ENCODE results near the gene ATXN7.

DNA sequence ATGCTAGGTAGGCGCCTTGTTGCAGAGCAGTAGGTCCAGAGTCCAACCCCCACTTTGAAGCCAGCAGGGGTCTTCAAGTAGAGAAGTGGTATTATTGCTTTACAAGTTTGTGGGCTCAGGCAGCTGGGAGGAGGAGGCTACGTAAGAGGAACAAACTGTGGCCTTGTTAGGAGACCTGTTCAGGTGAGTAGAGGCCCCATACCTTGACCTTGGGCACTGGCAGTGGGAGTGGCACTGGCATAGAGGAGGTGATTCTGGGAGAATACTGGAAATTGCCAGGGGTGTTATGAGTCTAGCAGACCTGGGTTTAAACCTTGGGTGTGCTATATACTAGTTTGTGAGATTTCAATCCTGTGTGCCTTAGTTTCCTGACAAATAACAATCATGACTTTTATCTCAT, 83.1 kb downstream of the ATXN7 start:
- no peak for TF ChIP-seq POLR2A (IDR thresholded peaks at IDR 0.05; ENCODE audit: low read depth, low read length)
- TF ChIP-seq, protein P1, sequence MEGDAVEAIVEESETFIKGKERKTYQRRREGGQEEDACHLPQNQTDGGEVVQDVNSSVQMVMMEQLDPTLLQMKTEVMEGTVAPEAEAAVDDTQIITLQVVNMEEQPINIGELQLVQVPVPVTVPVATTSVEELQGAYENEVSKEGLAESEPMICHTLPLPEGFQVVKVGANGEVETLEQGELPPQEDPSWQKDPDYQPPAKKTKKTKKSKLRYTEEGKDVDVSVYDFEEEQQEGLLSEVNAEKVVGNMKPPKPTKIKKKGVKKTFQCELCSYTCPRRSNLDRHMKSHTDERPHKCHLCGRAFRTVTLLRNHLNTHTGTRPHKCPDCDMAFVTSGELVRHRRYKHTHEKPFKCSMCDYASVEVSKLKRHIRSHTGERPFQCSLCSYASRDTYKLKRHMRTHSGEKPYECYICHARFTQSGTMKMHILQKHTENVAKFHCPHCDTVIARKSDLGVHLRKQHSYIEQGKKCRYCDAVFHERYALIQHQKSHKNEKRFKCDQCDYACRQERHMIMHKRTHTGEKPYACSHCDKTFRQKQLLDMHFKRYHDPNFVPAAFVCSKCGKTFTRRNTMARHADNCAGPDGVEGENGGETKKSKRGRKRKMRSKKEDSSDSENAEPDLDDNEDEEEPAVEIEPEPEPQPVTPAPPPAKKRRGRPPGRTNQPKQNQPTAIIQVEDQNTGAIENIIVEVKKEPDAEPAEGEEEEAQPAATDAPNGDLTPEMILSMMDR (conservative IDR thresholded peaks at IDR 0.05; ENCODE audit: low read depth, low read length) = no peak
- no peak for TF ChIP-seq MXI1 (IDR thresholded peaks at IDR 0.05; ENCODE audit: borderline replicate concordance, low read depth, low read length)
- TF ChIP-seq RFX5 (IDR thresholded peaks at IDR 0.05; ENCODE audit: low read depth, low read length) = no peak
- TF ChIP-seq, protein P2, sequence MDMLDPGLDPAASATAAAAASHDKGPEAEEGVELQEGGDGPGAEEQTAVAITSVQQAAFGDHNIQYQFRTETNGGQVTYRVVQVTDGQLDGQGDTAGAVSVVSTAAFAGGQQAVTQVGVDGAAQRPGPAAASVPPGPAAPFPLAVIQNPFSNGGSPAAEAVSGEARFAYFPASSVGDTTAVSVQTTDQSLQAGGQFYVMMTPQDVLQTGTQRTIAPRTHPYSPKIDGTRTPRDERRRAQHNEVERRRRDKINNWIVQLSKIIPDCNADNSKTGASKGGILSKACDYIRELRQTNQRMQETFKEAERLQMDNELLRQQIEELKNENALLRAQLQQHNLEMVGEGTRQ (IDR thresholded peaks at IDR 0.05; ENCODE audit: low read depth, low read length) = no peak
